ENCODE measurements around the gene RPE65.
"Not testable (repeated sequence)": the region's sequence is repeated elsewhere in the genome, so short reads cannot be mapped to it uniquely, and the experiment has no call there.

Gene RPE65

GRCh38 chr1:68449901-68450300, at the start of gene RPE65:
RPE65 (minus strand) TSS chr1:68449954; CDS start chr1:68449905, 49 bp downstream.
- DNase-seq (ENCODE audit: insufficient read length, low spot score), result no peak
- no peak for FAIRE-seq

GRCh38 chr1:68497358-68497698, 47.6 kb upstream of the RPE65 start:
- FAIRE-seq (no peak), DNase-seq (ENCODE audit: insufficient read length, low spot score) (no peak)

- DNase-seq (ENCODE audit: insufficient read length, low spot score) (peak; percentile 86), FAIRE-seq (peak; percentile 88)
Measured at GRCh38 chr1:68496680-68497357, 47.1 kb upstream of the RPE65 start, which contains the start of gene DEPDC1. DEPDC1 (minus strand) TSS chr1:68497082; CDS start chr1:68496999, 83 bp downstream.

GRCh38 chr1:68495968-68496679, 46.4 kb upstream of the RPE65 start:
- FAIRE-seq, result no peak

GRCh38 chr1:68495532-68495931, 45.8 kb upstream of the RPE65 start:
- no peak for FAIRE-seq
- DNase-seq (ENCODE audit: insufficient read length, low spot score), result no peak

More at GRCh38 chr1:68495968-68496679, 46.4 kb upstream of the RPE65 start:
- DNase-seq (ENCODE audit: insufficient read length, low spot score), result no peak

- FAIRE-seq (no peak), DNase-seq (ENCODE audit: insufficient read length, low spot score) (no peak)
Measured at GRCh38 chr1:68493193-68493592, 43.4 kb upstream of the RPE65 start.

- DNase-seq (ENCODE audit: insufficient read length, low spot score); FAIRE-seq: not testable (repeated sequence)
Measured at GRCh38 chr1:68492255-68492654, 42.5 kb upstream of the RPE65 start.

GRCh38 chr1:68490046-68490651, 40.4 kb upstream of the RPE65 start:
- FAIRE-seq (no peak), DNase-seq (ENCODE audit: insufficient read length, low spot score) (no peak)

- DNase-seq (ENCODE audit: insufficient read length, low spot score) (no peak), FAIRE-seq (no peak)
Measured at GRCh38 chr1:68485431-68486022, 35.8 kb upstream of the RPE65 start.

- no peak for FAIRE-seq
- DNase-seq (ENCODE audit: insufficient read length, low spot score), result no peak
Measured at GRCh38 chr1:68484618-68485017, 34.9 kb upstream of the RPE65 start.

- FAIRE-seq (no peak), DNase-seq (ENCODE audit: insufficient read length, low spot score) (no peak)
Measured at GRCh38 chr1:68481041-68481440, 31.3 kb upstream of the RPE65 start.

GRCh38 chr1:68479501-68479900, 29.7 kb upstream of the RPE65 start:
- DNase-seq (ENCODE audit: insufficient read length, low spot score) (no peak), FAIRE-seq (no peak)

GRCh38 chr1:68478662-68479061, 28.9 kb upstream of the RPE65 start:
- no peak for DNase-seq (ENCODE audit: insufficient read length, low spot score)
- FAIRE-seq, result no peak

GRCh38 chr1:68476626-68477025, 26.9 kb upstream of the RPE65 start:
- DNase-seq (ENCODE audit: insufficient read length, low spot score); FAIRE-seq: not testable (repeated sequence)

- FAIRE-seq, result no peak
- DNase-seq (ENCODE audit: insufficient read length, low spot score), result no peak
Measured at GRCh38 chr1:68473060-68473459, 23.3 kb upstream of the RPE65 start.

GRCh38 chr1:68470388-68470970, 20.7 kb upstream of the RPE65 start:
- FAIRE-seq, result no peak
- no peak for DNase-seq (ENCODE audit: insufficient read length, low spot score)

GRCh38 chr1:68464891-68465290, 15.1 kb upstream of the RPE65 start:
- no peak for DNase-seq (ENCODE audit: insufficient read length, low spot score)
- no peak for FAIRE-seq

GRCh38 chr1:68460935-68461334, 11.2 kb upstream of the RPE65 start:
- FAIRE-seq, result no peak
- no peak for DNase-seq (ENCODE audit: insufficient read length, low spot score)

GRCh38 chr1:68459796-68460195, 10.0 kb upstream of the RPE65 start:
- no peak for DNase-seq (ENCODE audit: insufficient read length, low spot score)
- FAIRE-seq, result no peak

GRCh38 chr1:68459091-68459490, 9.3 kb upstream of the RPE65 start:
- FAIRE-seq (no peak), DNase-seq (ENCODE audit: insufficient read length, low spot score) (no peak)

- FAIRE-seq (no peak), DNase-seq (ENCODE audit: insufficient read length, low spot score) (no peak)
Measured at GRCh38 chr1:68456202-68456601, 6.4 kb upstream of the RPE65 start.

All from HTR-8/SVneo (cell line).